GM12878 (cell line): ENCODE results near the gene ASPM. TPM values are rescaled to one million over a fixed set of nuclear protein-coding genes. Genes with fewer than 3 reads are reported as not detected.

Experiments used
- ATAC-seq: fragments of 200-7000 bp; cut with Tn5 transposase; 3 replicates; pipeline ENCODE4 v1.9.1; 2020; ENCODE audit warnings: mild to moderate bottlenecking, moderate library complexity
- BruUV-seq: library from RNA; stranded (reverse); fragments of 400-500 nt; replicated peaks from 2 replicates; lab custom pipeline; 2021; lab: Mats Ljungman, UMichigan
- CTCF ChIA-PET: fragments of 300-600 bp; sonication (Branson Sonifier 250); formaldehyde crosslinking; extraction: SDS; loops from one replicate; lab custom pipeline; 2021; ENCODE audit warnings: inconsistent platforms; lab: Yijun Ruan, JAX
- POLR2A ChIA-PET: fragments of 350-600 bp; formaldehyde crosslinking; extraction: SDS; loops from one replicate; lab custom pipeline; 2021; ENCODE audit warnings: inconsistent platforms; lab: Charles Lee
- RAD21 ChIA-PET: fragments of 300-600 bp; sonication (Branson Sonifier 250); formaldehyde crosslinking; loops from one replicate; lab custom pipeline; 2023; ENCODE audit warnings: antibody characterized with exemption; ENCODE audit not compliant: unreplicated experiment; lab: Charles Lee
- SMC1A ChIA-PET: fragments of 300-600 bp; sonication (Branson Sonifier 250); formaldehyde crosslinking; loops from one replicate; lab custom pipeline; 2023; ENCODE audit not compliant: unreplicated experiment, uncharacterized antibody; lab: Charles Lee
- DNase-seq: peaks from one replicate; pipeline ENCODE4 v3.0.0-alpha.2; 2011; ENCODE audit warnings: low read depth, low spot score
- FAIRE-seq: peaks from 3 replicates; lab custom pipeline; 2011; peaks lifted over from hg19 to GRCh38; lab: Jason Lieb, UNC
- H2AFZ ChIP-seq: 2 replicates; pipeline ENCODE4 v1.6.0; 2011; ENCODE audit warnings: low read depth, low read length, control low read depth; ENCODE audit not compliant: control insufficient read depth
- H3K27ac ChIP-seq: 2 replicates; pipeline ENCODE4 v1.5.1; 2011; ENCODE audit warnings: control low read depth; ENCODE audit not compliant: control insufficient read depth, insufficient read depth
- H3K27me3 ChIP-seq, 2 experiments: replicated peaks in 1 of 2; 2 replicates each; pipeline versions ENCODE4 v1.6.0 to v1.6.1; 2011; ENCODE audit warnings: low read length in 1 of 2; ENCODE audit not compliant: control insufficient read depth in 2 of 2, insufficient read depth in 2 of 2
- H3K36me3 ChIP-seq, 2 experiments: 2 replicates each; pipeline ENCODE4 v1.5.1; 2011; ENCODE audit warnings: low read length in 1 of 2; ENCODE audit not compliant: control insufficient read depth in 2 of 2, insufficient read depth in 2 of 2
- H3K4me1 ChIP-seq: 2 replicates; pipeline ENCODE4 v1.6.1; 2011; ENCODE audit warnings: mild to moderate bottlenecking, low read length, moderate library complexity, mixed read lengths; ENCODE audit not compliant: control insufficient read depth, insufficient read depth
- H3K4me2 ChIP-seq: 2 replicates; pipeline ENCODE4 v1.6.0; 2011; ENCODE audit warnings: control low read depth; ENCODE audit not compliant: control insufficient read depth, insufficient read depth
- H3K4me3 ChIP-seq: fragments of 200-600 bp; sonication (generic); 2 replicates; pipeline ENCODE4 v1.5.1; 2016
- H3K79me2 ChIP-seq: 2 replicates; pipeline ENCODE4 v1.6.0; 2011; ENCODE audit warnings: low read length; ENCODE audit not compliant: control insufficient read depth, insufficient read depth
- H3K9ac ChIP-seq: 2 replicates; pipeline ENCODE4 v1.8.0; 2011; ENCODE audit warnings: low read length, control low read depth, mixed read lengths; ENCODE audit not compliant: control insufficient read depth, insufficient read depth
- H3K9me3 ChIP-seq: replicated peaks from 3 replicates; pipeline ENCODE4 v1.5.1; 2011; ENCODE audit warnings: mild to moderate bottlenecking, low read length; ENCODE audit not compliant: control insufficient read depth, insufficient read depth
- H4K20me1 ChIP-seq: 2 replicates; pipeline ENCODE4 v1.6.0; 2011; ENCODE audit not compliant: control insufficient read depth, insufficient read depth
- BRCA1 ChIP-seq: IDR thresholded peaks from 2 replicates; pipeline ENCODE4 v1.6.1; 2011; ENCODE audit warnings: low read depth, low read length, improper control_type of control experiment
- FOXM1 ChIP-seq: IDR thresholded peaks from 2 replicates; pipeline ENCODE4 v1.6.1; 2012; ENCODE audit warnings: low read depth, mild to moderate bottlenecking, inconsistent platforms, low read length, moderate library complexity
- GATAD2B ChIP-seq: fragments of 450-650 bp; conservative IDR thresholded peaks from 2 replicates; pipeline ENCODE4 v1.6.1; 2017; ENCODE audit warnings: low read depth, mild to moderate bottlenecking, moderate library complexity
- JUNB ChIP-seq: IDR thresholded peaks from 2 replicates; pipeline ENCODE4 v1.6.1; 2016; ENCODE audit warnings: antibody characterized with exemption, mild to moderate bottlenecking
- NFIC ChIP-seq: IDR thresholded peaks from 2 replicates; pipeline ENCODE4 v1.6.1; 2012; ENCODE audit warnings: low read depth, mild to moderate bottlenecking, inconsistent platforms, low read length, moderate library complexity
- WGBS: methylation state at CpG from one replicate; pipeline ENCODE4 v1.1.6; 2016; ENCODE audit warnings: low lambda C conversion rate; ENCODE audit not compliant: insufficient replicate concordance, insufficient coverage; ENCODE audit errors: missing lambda C conversion rate; 5-methylcytosine and 5-hydroxymethylcytosine counted together
- in situ Hi-C: fragments of 300-500 bp; cut with MboI; formaldehyde crosslinking; loops from 9 replicates; pipeline ENCODE4 v1.14.3; 2018; ENCODE audit warnings: mixed read lengths
- intact Hi-C: fragments of 100-400 bp; cut with micrococcal nuclease; formaldehyde crosslinking; loops from one replicate; pipeline ENCODE4 v1.14.2; 2022; ENCODE audit not compliant: unreplicated experiment
- polyA plus RNA-seq, 11 experiments: library from polyadenylated mRNA; depleted of rRNA in 4 of 11; unstranded in 6 of 11; stranded (reverse) in 5 of 11; fragments of >200 nt; fragmentation: Nextera tagmentation in 4 of 11; fragmentation: Illumina TruSeq in 1 of 11; extraction: Ambion mirVana in 4 of 11; extraction: Trizol in 1 of 11; gene quantifications; 1 replicate in 1 of 11; 2 replicates in 10 of 11; pipeline versions ENCODE4 v1.2.1 to v1.2.3, GENCODE V29; 2011 to 2016; ENCODE audit warnings: inconsistent platforms in 2 of 11, missing spikeins in 2 of 11, low read depth in 1 of 11
- total RNA-seq, 4 experiments: library from RNA; depleted of rRNA in 3 of 4; stranded (reverse); fragments of >200 nt in 3 of 4; fragmentation: Illumina TruSeq in 1 of 4; extraction: Trizol in 1 of 4; gene quantifications; 2 replicates each; pipeline versions ENCODE4 v1.2.1 to v1.2.3, GENCODE V29; 2013 to 2021
- TF ChIP-seq, protein P1 (sequence below): IDR thresholded peaks from 2 replicates; pipeline ENCODE4 v1.6.1; 2012; ENCODE audit warnings: improper control_type of control experiment, low read depth, low read length; ENCODE audit not compliant: insufficient replicate concordance
- TF ChIP-seq, protein P2 (sequence below), 3 experiments: IDR thresholded peaks in 2 of 3; conservative IDR thresholded peaks in 1 of 3; 2 replicates each; pipeline ENCODE4 v1.5.1; 2011; ENCODE audit warnings: low read depth in 3 of 3, low read length in 3 of 3, mild to moderate bottlenecking in 3 of 3, control low read depth in 2 of 3, moderate library complexity in 2 of 3, inconsistent platforms in 1 of 3, mixed read lengths in 1 of 3; ENCODE audit not compliant: control insufficient read depth in 2 of 3, insufficient read depth in 1 of 3; ENCODE audit errors: extremely low read depth in 1 of 3

ASPM gene
- total and polyA plus RNA-seq, 10 of the 15 experiments (the other 5 are each of a cell fraction or from before 2014, with no cell fraction given), result 16.2 to 54.9 (median 26.4) TPM

DNA sequence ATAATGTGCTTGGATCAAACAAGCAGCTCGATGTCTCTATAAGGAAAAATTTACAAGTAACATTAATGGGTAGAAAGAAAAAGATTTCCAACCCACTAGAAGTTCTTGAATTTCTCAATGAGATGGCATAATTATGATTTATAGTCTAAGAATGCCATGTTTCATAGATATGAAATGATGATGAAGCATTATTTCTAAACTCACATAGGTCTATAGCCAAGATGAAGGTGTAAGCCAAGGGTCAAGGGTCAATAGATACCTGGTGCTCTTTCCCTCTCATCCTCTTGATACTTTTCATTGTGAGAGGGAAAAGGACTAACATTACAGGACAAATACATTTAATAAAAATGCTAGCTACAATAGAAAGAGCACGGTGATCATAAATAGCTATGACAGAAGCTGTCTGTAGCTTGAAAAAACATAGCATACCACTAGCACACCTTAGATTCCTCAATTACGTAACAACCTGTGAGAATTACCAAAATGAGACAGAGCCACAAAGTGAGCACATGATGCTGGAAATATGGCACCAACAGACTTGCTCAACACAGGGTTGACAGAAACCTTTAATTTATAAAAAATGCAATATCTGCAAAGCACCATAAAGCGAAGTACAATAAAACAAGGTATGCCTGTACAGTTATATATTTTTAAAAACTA, 53.1 kb downstream of the ASPM start:
- no peak for TF ChIP-seq BRCA1
- 96% methylated on average over 4 of the region's 4 CpGs for WGBS

DNA sequence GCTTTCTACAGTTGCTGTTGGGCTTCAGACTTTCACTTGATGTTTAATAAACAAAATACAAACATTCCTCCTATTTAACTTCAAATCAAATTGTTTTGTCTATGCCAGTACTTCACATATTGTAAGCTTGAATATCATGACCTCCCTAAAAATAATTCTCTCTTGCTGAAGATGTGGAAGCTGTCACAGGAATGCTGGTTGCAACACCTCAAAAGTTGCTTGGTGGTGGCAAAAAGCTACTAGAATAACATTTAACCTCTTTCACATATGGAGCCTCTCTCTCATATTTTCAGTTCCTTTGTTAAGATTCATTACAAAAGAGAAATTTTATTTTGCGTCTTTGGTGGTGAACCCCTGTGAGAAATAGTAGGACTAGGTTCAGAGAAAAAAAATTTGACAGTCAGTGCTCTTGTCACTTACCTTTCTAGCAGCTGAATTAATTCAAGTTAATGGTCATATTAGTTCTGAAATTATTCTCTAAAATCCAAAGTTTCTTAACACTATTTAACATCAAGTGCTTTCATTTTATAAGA, 53.9 kb downstream of the ASPM start:
- WGBS, result 56% methylated on average over 1 of the region's 1 CpG
- no peak overlapping the region for H2AFZ ChIP-seq
- ATAC-seq (no peak; the same call in 2 of the 3 replicates), FAIRE-seq (no peak), DNase-seq (no peak)
- H3K9me3 ChIP-seq, result no peaks in the 10 kb centered on the region
- no peaks in the 10 kb centered on the region for H4K20me1 ChIP-seq
- H3K36me3 ChIP-seq, result no peaks in the 10 kb centered on the region; a peak in 2 of 4 replicates
- H3K27ac ChIP-seq, result no peak overlapping the region
- RAD21 ChIA-PET, result no interaction called here
- SMC1A ChIA-PET, result interaction anchor here (1.8 to 2.9 kb wide), 2 partner anchors 11 to 27 kb away, joined by 4 to 12 read pairs; no protein-coding TSS in a partner anchor
- H3K4me3 ChIP-seq, result no peak overlapping the region
- no peaks in the 10 kb centered on the region for H3K27me3 ChIP-seq
- CTCF ChIA-PET, result interaction anchor here (0.9 to 1.8 kb wide), 3 partner anchors 10 to 87 kb away, joined by 3 to 4 read pairs (median 3); no protein-coding TSS in a partner anchor
- no peaks in the 10 kb centered on the region for H3K4me1 ChIP-seq
- intact Hi-C loops, result no loop called here
- no peaks in the 10 kb centered on the region for H3K79me2 ChIP-seq
- in situ Hi-C loops, result no loop called here
- no peak overlapping the region for H3K9ac ChIP-seq
- H3K4me2 ChIP-seq, result no peak overlapping the region
- POLR2A ChIA-PET, result no interaction called here
- no TSS peak for BruUV-seq
- peak; percentile 52 for TF ChIP-seq JUNB
- TF ChIP-seq NFIC, result peak; percentile 25; the same call in 1 of the 2 replicates
- TF ChIP-seq GATAD2B, result no peak
- TF ChIP-seq, protein P1, sequence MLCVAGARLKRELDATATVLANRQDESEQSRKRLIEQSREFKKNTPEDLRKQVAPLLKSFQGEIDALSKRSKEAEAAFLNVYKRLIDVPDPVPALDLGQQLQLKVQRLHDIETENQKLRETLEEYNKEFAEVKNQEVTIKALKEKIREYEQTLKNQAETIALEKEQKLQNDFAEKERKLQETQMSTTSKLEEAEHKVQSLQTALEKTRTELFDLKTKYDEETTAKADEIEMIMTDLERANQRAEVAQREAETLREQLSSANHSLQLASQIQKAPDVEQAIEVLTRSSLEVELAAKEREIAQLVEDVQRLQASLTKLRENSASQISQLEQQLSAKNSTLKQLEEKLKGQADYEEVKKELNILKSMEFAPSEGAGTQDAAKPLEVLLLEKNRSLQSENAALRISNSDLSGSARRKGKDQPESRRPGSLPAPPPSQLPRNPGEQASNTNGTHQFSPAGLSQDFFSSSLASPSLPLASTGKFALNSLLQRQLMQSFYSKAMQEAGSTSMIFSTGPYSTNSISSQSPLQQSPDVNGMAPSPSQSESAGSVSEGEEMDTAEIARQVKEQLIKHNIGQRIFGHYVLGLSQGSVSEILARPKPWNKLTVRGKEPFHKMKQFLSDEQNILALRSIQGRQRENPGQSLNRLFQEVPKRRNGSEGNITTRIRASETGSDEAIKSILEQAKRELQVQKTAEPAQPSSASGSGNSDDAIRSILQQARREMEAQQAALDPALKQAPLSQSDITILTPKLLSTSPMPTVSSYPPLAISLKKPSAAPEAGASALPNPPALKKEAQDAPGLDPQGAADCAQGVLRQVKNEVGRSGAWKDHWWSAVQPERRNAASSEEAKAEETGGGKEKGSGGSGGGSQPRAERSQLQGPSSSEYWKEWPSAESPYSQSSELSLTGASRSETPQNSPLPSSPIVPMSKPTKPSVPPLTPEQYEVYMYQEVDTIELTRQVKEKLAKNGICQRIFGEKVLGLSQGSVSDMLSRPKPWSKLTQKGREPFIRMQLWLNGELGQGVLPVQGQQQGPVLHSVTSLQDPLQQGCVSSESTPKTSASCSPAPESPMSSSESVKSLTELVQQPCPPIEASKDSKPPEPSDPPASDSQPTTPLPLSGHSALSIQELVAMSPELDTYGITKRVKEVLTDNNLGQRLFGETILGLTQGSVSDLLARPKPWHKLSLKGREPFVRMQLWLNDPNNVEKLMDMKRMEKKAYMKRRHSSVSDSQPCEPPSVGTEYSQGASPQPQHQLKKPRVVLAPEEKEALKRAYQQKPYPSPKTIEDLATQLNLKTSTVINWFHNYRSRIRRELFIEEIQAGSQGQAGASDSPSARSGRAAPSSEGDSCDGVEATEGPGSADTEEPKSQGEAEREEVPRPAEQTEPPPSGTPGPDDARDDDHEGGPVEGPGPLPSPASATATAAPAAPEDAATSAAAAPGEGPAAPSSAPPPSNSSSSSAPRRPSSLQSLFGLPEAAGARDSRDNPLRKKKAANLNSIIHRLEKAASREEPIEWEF, result no peak
- TF ChIP-seq, protein P2, sequence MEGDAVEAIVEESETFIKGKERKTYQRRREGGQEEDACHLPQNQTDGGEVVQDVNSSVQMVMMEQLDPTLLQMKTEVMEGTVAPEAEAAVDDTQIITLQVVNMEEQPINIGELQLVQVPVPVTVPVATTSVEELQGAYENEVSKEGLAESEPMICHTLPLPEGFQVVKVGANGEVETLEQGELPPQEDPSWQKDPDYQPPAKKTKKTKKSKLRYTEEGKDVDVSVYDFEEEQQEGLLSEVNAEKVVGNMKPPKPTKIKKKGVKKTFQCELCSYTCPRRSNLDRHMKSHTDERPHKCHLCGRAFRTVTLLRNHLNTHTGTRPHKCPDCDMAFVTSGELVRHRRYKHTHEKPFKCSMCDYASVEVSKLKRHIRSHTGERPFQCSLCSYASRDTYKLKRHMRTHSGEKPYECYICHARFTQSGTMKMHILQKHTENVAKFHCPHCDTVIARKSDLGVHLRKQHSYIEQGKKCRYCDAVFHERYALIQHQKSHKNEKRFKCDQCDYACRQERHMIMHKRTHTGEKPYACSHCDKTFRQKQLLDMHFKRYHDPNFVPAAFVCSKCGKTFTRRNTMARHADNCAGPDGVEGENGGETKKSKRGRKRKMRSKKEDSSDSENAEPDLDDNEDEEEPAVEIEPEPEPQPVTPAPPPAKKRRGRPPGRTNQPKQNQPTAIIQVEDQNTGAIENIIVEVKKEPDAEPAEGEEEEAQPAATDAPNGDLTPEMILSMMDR (IDR thresholded peaks at IDR 0.05 in 2 of 3, conservative IDR thresholded peaks at IDR 0.05 in 1 of 3; ENCODE audit: control insufficient read depth in 2 of 3, extremely low read depth in 1 of 3, insufficient read depth in 1 of 3, low read depth in 3 of 3, low read length in 3 of 3), result no peak
- TF ChIP-seq FOXM1, result no peak

More for the DNA sequence above, 53.1 kb downstream of the ASPM start:
- Histone ChIP-seq H3K9ac (no peak overlapping the region), H3K9me3 (no peaks in the 10 kb centered on the region), H3K79me2 (no peaks in the 10 kb centered on the region), H2AFZ (no peak overlapping the region), H3K27me3 (no peaks in the 10 kb centered on the region), H3K27ac (no peak overlapping the region), H3K4me3 (no peak overlapping the region), H3K4me1 (no peaks in the 10 kb centered on the region), H4K20me1 (no peaks in the 10 kb centered on the region), H3K4me2 (no peak overlapping the region), H3K36me3 (no peaks in the 10 kb centered on the region; a peak in 2 of 4 replicates)
- intact Hi-C loops, result no loop called here
- in situ Hi-C loops, result no loop called here
- DNase-seq (no peak), FAIRE-seq (no peak), ATAC-seq (no peak)
- ChIA-PET POLR2A (no interaction called here), SMC1A (interaction anchor here (1.0 to 2.9 kb wide), 3 partner anchors 10 to 65 kb away, joined by 3 to 12 read pairs (median 4); no protein-coding TSS in a partner anchor), CTCF (interaction anchor here (0.7 to 1.8 kb wide), 4 partner anchors 9 to 243 kb away, joined by 3 to 4 read pairs (median 3); no protein-coding TSS in a partner anchor), RAD21 (no interaction called here)
- BruUV-seq, result no TSS peak
